Upper lobe of left lung (tissue), 4 donors: ENCODE measurements around the gene CENPU.

Experiments used
- CTCF ChIP-seq, 6 experiments: fragments of 450-650 bp in 4 of 6; fragments of 200-600 bp in 2 of 6; sonication (generic) in 2 of 6; IDR thresholded peaks; one replicate each; pipeline ENCODE4 v1.5.1; 2016 to 2019; ENCODE audit warnings: antibody characterized with exemption in 6 of 6
- POLR2A ChIP-seq, 4 donors: fragments of 450-650 bp; IDR thresholded peaks; one replicate each; pipeline ENCODE4 v1.5.1; 2016 to 2017; ENCODE audit warnings: antibody characterized with exemption in 4 of 4, mild to moderate bottlenecking in 2 of 4
- POLR2AphosphoS5 ChIP-seq, 2 donors: sonication (generic); formaldehyde crosslinking; IDR thresholded peaks; one replicate each; pipeline ENCODE4 v1.5.1; 2017; ENCODE audit warnings: antibody characterized with exemption in 2 of 2

DNA sequence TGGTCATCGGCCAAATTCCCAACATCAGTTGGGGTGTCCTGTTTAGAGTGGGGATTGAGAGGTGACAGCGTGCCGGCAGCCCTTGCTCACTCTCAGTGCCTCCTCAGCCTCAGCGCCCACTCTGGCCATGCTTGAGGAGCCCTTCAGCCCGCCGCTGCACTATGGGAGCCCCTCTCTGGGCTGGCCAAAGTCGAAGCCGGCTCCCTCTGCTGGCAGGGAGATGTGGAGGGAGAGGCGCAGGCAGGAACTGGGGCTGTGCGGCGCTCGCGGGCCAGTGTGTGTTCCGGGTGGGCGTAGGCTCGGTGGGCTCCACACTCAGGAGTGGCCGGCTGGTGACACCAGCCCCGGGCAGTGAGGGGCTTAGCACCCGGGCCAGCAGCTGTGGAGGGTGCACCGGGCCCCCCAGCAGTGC is 7.1 kb upstream of the CENPU start:
- no peak for TF ChIP-seq CTCF (IDR thresholded peaks at IDR 0.05)
- TF ChIP-seq POLR2A (IDR thresholded peaks at IDR 0.05): no peak
- TF ChIP-seq POLR2AphosphoS5 (IDR thresholded peaks at IDR 0.05): no peak
